Hepatocyte (in vitro differentiated cells): Measurements from ENCODE around the gene PARK7. TPM values are rescaled to one million over a fixed set of nuclear protein-coding genes. Genes with fewer than 3 reads are reported as not detected.
A peak's percentile ranks its signal among the peaks of the same experiment; 100 is the strongest.

ENCODE experiments used
- DNase-seq: peaks from one replicate; pipeline ENCODE4 v3.0.0-alpha.2; 2016; ENCODE audit warnings: low spot score
- H2AFZ ChIP-seq: fragments of 200-600 bp; sonication (generic); 2 replicates; pipeline ENCODE4 v1.6.0; 2016; ENCODE audit warnings: antibody characterized with exemption, mild to moderate bottlenecking
- H3K27ac ChIP-seq: fragments of 200-600 bp; sonication (generic); 2 replicates; pipeline ENCODE4 v1.5.1; 2016; ENCODE audit warnings: mild to moderate bottlenecking
- H3K27me3 ChIP-seq: fragments of 200-600 bp; sonication (generic); 2 replicates; pipeline ENCODE4 v1.6.1; 2016
- H3K36me3 ChIP-seq: fragments of 200-600 bp; sonication (generic); replicated peaks from 2 replicates; pipeline ENCODE4 v1.5.1; 2016; ENCODE audit warnings: low read depth; ENCODE audit not compliant: insufficient read depth
- H3K4me1 ChIP-seq: fragments of 200-600 bp; sonication (generic); 2 replicates; pipeline ENCODE4 v1.5.1; 2016; ENCODE audit warnings: mild to moderate bottlenecking, moderate library complexity; ENCODE audit not compliant: insufficient read depth
- H3K4me2 ChIP-seq: fragments of 200-600 bp; sonication (generic); 2 replicates; pipeline ENCODE4 v1.6.0; 2016
- H3K4me3 ChIP-seq: fragments of 200-600 bp; sonication (generic); 2 replicates; pipeline ENCODE4 v1.5.1; 2016; ENCODE audit warnings: mild to moderate bottlenecking
- H3K79me2 ChIP-seq: fragments of 200-600 bp; sonication (generic); 2 replicates; pipeline ENCODE4 v1.6.0; 2017; ENCODE audit warnings: mild to moderate bottlenecking
- H3K9me2 ChIP-seq: fragments of 200-600 bp; sonication (generic); replicated peaks from 2 replicates; pipeline ENCODE4 v1.6.0; 2017; ENCODE audit warnings: mild to moderate bottlenecking; ENCODE audit not compliant: insufficient read depth
- H3K9me3 ChIP-seq: fragments of 200-600 bp; sonication (generic); 2 replicates; pipeline ENCODE4 v1.5.1; 2016; ENCODE audit warnings: low read depth, mild to moderate bottlenecking
- H4K20me1 ChIP-seq: fragments of 200-600 bp; sonication (generic); 2 replicates; pipeline ENCODE4 v1.6.0; 2016; ENCODE audit warnings: mild to moderate bottlenecking; ENCODE audit not compliant: insufficient read depth, poor library complexity, severe bottlenecking
- EZH2 ChIP-seq: fragments of 200-600 bp; sonication (generic); IDR thresholded peaks from 2 replicates; pipeline ENCODE4 v1.6.1; 2016; ENCODE audit warnings: antibody characterized with exemption, mild to moderate bottlenecking, borderline replicate concordance
- EZH2phosphoT487 ChIP-seq: fragments of 200-600 bp; sonication (generic); IDR thresholded peaks from one replicate; pipeline ENCODE4 v1.6.1; 2018; ENCODE audit warnings: antibody characterized with exemption, mild to moderate bottlenecking, low read depth, moderate library complexity; ENCODE audit not compliant: unreplicated experiment, severe bottlenecking
- WGBS: methylation state at CpG from one replicate; pipeline ENCODE4 v1.1.6; 2016; ENCODE audit warnings: low lambda C conversion rate; ENCODE audit errors: missing lambda C conversion rate; 5-methylcytosine and 5-hydroxymethylcytosine counted together
- polyA plus RNA-seq: library from polyadenylated mRNA; unstranded; fragments of >200 nt; fragmentation: Nextera tagmentation; extraction: Ambion mirVana; gene quantifications from 2 replicates; pipeline ENCODE4 v1.2.1, GENCODE V29; 2016
- total RNA-seq: library from RNA; depleted of rRNA; stranded (reverse); fragments of >200 nt; gene quantifications from 2 replicates; pipeline ENCODE4 v1.2.3, GENCODE V29; 2014
- TF ChIP-seq, protein P1 (sequence below): fragments of 200-600 bp; sonication (generic); IDR thresholded peaks from 2 replicates; pipeline ENCODE4 v1.5.1; 2016; ENCODE audit warnings: antibody characterized with exemption, mild to moderate bottlenecking; ENCODE audit not compliant: poor library complexity

PARK7 gene
- total and polyA plus RNA-seq, 2 experiments from 2014 or later, result 166 to 395 TPM

DNA sequence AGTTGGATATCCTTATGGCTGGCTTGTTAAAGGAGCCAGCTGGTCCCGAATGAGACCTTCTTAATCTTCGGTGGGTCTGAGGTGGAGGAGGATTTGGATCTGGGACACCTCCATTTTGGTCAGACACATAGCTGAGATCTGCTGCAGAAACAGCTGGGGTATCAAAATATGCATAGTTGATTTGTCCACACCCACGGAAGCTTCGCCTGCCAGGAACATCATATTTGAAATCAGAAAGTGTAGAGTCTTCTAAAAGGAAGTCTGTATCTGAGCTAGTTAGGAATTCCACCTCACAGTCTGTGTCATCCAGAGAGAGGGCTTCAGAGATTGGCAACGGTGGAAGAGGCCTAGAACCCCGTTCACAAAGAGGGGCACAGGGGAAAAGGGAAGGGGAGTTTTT is 52.3 kb downstream of the PARK7 start:
- peaks cover 37% of the 10 kb centered on the region for H3K4me1 ChIP-seq
- H3K27me3 ChIP-seq, result no peaks in the 10 kb centered on the region
- H2AFZ ChIP-seq, result no peak overlapping the region
- 87% methylated on average over 6 of the region's 6 CpGs for WGBS
- peaks cover 3% of the 10 kb centered on the region for H3K36me3 ChIP-seq
- peaks cover 81% of the 10 kb centered on the region for H3K79me2 ChIP-seq
- H3K9me2 ChIP-seq, result no peaks in the 10 kb centered on the region
- TF ChIP-seq EZH2phosphoT487 (no peak), EZH2 (no peak)
- TF ChIP-seq, protein P1, sequence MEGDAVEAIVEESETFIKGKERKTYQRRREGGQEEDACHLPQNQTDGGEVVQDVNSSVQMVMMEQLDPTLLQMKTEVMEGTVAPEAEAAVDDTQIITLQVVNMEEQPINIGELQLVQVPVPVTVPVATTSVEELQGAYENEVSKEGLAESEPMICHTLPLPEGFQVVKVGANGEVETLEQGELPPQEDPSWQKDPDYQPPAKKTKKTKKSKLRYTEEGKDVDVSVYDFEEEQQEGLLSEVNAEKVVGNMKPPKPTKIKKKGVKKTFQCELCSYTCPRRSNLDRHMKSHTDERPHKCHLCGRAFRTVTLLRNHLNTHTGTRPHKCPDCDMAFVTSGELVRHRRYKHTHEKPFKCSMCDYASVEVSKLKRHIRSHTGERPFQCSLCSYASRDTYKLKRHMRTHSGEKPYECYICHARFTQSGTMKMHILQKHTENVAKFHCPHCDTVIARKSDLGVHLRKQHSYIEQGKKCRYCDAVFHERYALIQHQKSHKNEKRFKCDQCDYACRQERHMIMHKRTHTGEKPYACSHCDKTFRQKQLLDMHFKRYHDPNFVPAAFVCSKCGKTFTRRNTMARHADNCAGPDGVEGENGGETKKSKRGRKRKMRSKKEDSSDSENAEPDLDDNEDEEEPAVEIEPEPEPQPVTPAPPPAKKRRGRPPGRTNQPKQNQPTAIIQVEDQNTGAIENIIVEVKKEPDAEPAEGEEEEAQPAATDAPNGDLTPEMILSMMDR, result no peak
- DNase-seq, result no peak
- H3K4me2 ChIP-seq, result no peak overlapping the region
- no peaks in the 10 kb centered on the region for H3K9me3 ChIP-seq
- H4K20me1 ChIP-seq, result peaks cover 31% of the 10 kb centered on the region
- H3K27ac ChIP-seq, result no peak overlapping the region
- no peak overlapping the region for H3K4me3 ChIP-seq

DNA sequence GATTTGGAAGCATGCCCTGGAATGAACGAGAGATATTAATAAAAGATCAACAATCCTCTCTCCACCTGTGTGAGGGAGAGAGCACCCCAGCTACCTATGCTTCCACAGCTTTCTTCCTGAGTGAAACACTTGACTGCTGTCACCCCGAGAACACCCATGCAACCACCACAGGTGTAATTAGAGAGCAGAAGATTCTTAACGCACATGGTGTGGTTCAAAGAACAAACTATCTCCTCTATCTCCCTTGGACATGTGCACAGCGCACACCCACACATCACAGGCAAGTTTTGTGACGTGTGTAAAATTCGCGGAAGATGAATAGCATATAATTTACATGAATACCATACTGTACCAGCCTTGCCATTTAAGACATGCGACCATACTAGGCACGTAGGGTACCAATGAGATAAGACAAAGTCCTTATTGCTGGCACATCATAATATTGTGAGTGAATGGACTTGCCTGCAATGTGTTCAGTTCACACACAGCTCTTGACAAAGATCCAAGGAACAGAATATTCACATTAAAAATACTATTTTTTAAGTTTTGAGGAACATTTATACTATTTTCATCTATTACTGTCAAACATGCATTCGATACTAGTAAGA is 53.0 kb downstream of the PARK7 start:
- Histone ChIP-seq H3K9me3 (no peaks in the 10 kb centered on the region), H3K4me3 (no peak overlapping the region), H3K27ac (no peak overlapping the region), H3K27me3 (no peaks in the 10 kb centered on the region), H3K79me2 (peaks cover 88% of the 10 kb centered on the region), H3K4me1 (peaks cover 41% of the 10 kb centered on the region), H3K36me3 (peaks cover 3% of the 10 kb centered on the region), H3K9me2 (no peaks in the 10 kb centered on the region), H4K20me1 (peaks cover 37% of the 10 kb centered on the region), H3K4me2 (no peak overlapping the region), H2AFZ (no peak overlapping the region)
- 91% methylated on average over 10 of the region's 10 CpGs for WGBS
- TF ChIP-seq EZH2 (no peak), EZH2phosphoT487 (no peak)
- TF ChIP-seq, protein P1, result no peak
- DNase-seq, result no peak

DNA sequence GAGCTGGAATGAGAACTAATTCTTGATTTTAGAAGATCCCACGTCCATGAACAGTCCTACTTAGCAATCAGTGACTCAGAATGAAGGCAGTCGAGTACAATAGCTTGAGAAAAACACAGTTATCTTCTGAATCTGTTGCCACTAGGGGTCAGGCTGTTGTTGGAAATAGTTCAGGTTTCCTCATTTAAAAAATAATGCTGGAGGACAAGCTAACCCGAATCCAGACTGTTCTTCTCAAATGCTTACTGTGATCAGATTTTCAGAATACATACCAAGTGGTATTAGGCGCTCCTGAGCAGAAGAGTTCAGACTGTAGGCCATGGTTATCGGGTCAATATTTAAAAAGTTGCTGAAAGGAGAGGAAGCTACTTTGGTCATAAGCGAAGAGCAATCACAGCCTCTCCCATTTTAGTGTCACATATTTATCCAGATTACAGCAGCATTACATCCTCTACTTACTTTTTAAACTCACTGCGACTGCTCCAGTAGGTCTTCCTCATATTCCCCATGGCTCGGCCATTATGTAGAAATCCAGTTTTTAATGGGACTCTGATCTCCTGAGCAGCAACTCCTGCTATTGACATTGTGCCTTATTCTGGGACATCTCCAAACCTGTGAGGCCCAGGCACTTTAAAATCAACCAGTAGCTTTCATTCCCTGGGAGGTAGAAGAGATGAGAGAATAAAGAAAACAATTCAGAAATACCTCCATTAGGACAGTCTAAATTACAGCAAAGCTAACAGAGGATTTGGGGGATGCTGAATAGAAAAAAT is 53.7 kb downstream of the PARK7 start:
- Histone ChIP-seq H3K27ac (peak overlapping the region; percentile 18), H3K79me2 (peaks cover 91% of the 10 kb centered on the region), H3K4me1 (peaks cover 41% of the 10 kb centered on the region), H4K20me1 (peaks cover 42% of the 10 kb centered on the region), H3K9me3 (no peaks in the 10 kb centered on the region), H3K4me2 (peak overlapping the region; percentile 45), H3K36me3 (peaks cover 3% of the 10 kb centered on the region), H2AFZ (no peak overlapping the region), H3K9me2 (no peaks in the 10 kb centered on the region), H3K27me3 (no peaks in the 10 kb centered on the region), H3K4me3 (no peak overlapping the region)
- TF ChIP-seq, protein P1, result peak; percentile 75
- TF ChIP-seq EZH2phosphoT487 (no peak), EZH2 (no peak)
- DNase-seq, result peak; percentile 80
- WGBS, result 34% methylated on average over 8 of the region's 8 CpGs
